Neural cell (in vitro differentiated cells): ENCODE results near the gene ANKRD30B.

Source experiments
- EP300 ChIP-seq: fragments of 450-650 bp; conservative IDR thresholded peaks from 2 replicates; pipeline ENCODE4 v1.6.1; 2014; ENCODE audit warnings: antibody characterized with exemption, mild to moderate bottlenecking, moderate library complexity; ENCODE audit not compliant: poor library complexity, severe bottlenecking
- EZH2 ChIP-seq: fragments of 200-600, 300-800 bp; shearing (Covaris generic), sonication (generic); IDR thresholded peaks from 2 replicates; pipeline ENCODE4 v1.6.1; 2014; ENCODE audit warnings: antibody characterized with exemption, low read length, borderline replicate concordance, mild to moderate bottlenecking; ENCODE audit not compliant: insufficient read depth, poor library complexity, severe bottlenecking
- POLR2AphosphoS5 ChIP-seq: IDR thresholded peaks from 2 replicates; pipeline ENCODE4 v1.6.1; 2012
- RAD21 ChIP-seq: fragments of 450-650 bp; conservative IDR thresholded peaks from 2 replicates; pipeline ENCODE4 v1.6.1; 2014; ENCODE audit warnings: antibody characterized with exemption, mild to moderate bottlenecking, moderate library complexity
- SMC3 ChIP-seq: fragments of 450-650 bp; conservative IDR thresholded peaks from 2 replicates; pipeline ENCODE4 v1.6.1; 2014; ENCODE audit warnings: antibody characterized with exemption, mild to moderate bottlenecking, moderate library complexity; ENCODE audit not compliant: poor library complexity
- TF ChIP-seq, protein P1 (sequence below): fragments of 450-650 bp; IDR thresholded peaks from 2 replicates; pipeline ENCODE4 v1.5.1; 2014; ENCODE audit warnings: antibody characterized with exemption, mild to moderate bottlenecking, moderate library complexity; ENCODE audit not compliant: poor library complexity, severe bottlenecking
- TF ChIP-seq, protein P2 (sequence below): IDR thresholded peaks from 2 replicates; pipeline ENCODE4 v1.6.1; 2012; ENCODE audit warnings: borderline replicate concordance

DNA sequence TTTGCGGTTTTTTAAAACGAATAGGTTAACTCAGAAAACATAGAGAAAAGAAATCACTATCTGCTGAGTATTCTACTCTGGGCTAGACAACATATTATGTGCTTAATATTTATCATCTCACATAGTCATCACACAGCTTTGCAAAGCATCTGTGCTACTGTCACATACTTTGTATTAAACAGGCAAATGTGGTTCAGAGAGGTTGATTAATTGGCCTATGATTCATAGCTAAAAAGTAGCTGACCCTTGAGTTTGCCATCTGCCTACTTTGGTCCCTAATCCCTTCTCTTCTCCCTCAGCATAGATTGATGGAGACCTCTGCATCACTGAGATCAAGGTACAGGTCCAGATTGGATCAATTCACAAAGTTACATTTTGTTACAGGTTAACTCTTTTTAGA is 21.4 kb downstream of the ANKRD30B start:
- TF ChIP-seq, protein P1, sequence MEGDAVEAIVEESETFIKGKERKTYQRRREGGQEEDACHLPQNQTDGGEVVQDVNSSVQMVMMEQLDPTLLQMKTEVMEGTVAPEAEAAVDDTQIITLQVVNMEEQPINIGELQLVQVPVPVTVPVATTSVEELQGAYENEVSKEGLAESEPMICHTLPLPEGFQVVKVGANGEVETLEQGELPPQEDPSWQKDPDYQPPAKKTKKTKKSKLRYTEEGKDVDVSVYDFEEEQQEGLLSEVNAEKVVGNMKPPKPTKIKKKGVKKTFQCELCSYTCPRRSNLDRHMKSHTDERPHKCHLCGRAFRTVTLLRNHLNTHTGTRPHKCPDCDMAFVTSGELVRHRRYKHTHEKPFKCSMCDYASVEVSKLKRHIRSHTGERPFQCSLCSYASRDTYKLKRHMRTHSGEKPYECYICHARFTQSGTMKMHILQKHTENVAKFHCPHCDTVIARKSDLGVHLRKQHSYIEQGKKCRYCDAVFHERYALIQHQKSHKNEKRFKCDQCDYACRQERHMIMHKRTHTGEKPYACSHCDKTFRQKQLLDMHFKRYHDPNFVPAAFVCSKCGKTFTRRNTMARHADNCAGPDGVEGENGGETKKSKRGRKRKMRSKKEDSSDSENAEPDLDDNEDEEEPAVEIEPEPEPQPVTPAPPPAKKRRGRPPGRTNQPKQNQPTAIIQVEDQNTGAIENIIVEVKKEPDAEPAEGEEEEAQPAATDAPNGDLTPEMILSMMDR, result no peak
- no peak for TF ChIP-seq EZH2
- TF ChIP-seq RAD21, result no peak
- TF ChIP-seq, protein P2, sequence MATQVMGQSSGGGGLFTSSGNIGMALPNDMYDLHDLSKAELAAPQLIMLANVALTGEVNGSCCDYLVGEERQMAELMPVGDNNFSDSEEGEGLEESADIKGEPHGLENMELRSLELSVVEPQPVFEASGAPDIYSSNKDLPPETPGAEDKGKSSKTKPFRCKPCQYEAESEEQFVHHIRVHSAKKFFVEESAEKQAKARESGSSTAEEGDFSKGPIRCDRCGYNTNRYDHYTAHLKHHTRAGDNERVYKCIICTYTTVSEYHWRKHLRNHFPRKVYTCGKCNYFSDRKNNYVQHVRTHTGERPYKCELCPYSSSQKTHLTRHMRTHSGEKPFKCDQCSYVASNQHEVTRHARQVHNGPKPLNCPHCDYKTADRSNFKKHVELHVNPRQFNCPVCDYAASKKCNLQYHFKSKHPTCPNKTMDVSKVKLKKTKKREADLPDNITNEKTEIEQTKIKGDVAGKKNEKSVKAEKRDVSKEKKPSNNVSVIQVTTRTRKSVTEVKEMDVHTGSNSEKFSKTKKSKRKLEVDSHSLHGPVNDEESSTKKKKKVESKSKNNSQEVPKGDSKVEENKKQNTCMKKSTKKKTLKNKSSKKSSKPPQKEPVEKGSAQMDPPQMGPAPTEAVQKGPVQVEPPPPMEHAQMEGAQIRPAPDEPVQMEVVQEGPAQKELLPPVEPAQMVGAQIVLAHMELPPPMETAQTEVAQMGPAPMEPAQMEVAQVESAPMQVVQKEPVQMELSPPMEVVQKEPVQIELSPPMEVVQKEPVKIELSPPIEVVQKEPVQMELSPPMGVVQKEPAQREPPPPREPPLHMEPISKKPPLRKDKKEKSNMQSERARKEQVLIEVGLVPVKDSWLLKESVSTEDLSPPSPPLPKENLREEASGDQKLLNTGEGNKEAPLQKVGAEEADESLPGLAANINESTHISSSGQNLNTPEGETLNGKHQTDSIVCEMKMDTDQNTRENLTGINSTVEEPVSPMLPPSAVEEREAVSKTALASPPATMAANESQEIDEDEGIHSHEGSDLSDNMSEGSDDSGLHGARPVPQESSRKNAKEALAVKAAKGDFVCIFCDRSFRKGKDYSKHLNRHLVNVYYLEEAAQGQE, result no peak
- TF ChIP-seq EP300, result no peak
- no peak for TF ChIP-seq POLR2AphosphoS5
- TF ChIP-seq SMC3, result no peak
